ENCODE data around the gene MACO1.

Gene MACO1

DNA sequence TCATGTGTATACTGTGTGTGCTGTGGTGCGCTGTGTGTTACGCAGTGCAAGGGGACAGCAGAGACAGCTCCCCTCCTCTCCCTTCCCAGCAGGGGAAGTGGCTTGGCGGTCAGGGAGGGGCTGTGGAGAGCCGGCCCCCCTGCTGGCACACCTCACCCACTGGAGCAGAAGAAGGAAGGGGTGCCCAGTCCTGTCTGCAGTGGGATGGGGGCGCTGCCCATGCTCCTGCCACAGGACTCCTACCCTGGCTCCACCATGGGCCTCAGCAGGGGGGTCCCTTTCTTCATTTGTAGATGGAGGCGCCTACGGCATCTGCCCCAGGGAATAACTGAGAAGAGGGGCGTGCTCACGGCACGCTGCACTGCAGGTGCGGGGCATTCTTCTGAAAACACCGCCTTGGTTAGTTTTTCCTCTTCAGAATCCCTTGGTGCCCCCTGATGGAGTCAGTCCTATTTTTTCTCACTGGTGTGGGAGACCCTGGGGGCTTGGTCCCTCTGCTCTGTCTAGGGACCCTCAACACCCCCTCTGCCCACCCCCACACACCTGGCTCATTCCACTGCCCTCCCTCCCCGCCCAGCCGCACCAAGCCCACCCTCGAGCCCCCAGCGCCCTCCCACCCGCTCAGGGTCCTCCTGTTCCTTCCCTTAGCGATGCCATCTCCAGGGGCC, 99.0 kb downstream of the MACO1 start:
- no peaks in the 10 kb centered on the region for H3K9me2 ChIP-seq (replicated peaks; ENCODE audit: insufficient read depth, low read length)
- no peak overlapping the region for H2AFZ ChIP-seq (ENCODE audit: low read depth, low read length, severe bottlenecking)
- H3K4me2 ChIP-seq (ENCODE audit: low read depth, low read length, poor library complexity, severe bottlenecking): no peak overlapping the region
- no peak overlapping the region for H3K9ac ChIP-seq (ENCODE audit: low read length)
- H3K79me2 ChIP-seq (ENCODE audit: insufficient read depth, low read length): no peaks in the 10 kb centered on the region
- no peaks in the 10 kb centered on the region for H3F3A ChIP-seq (ENCODE audit: insufficient read depth)
- no peaks in the 10 kb centered on the region for H3K36me3 ChIP-seq (ENCODE audit: low read length)
- H3K4me3 ChIP-seq (ENCODE audit: insufficient read depth, low read length, poor library complexity, severe bottlenecking): no peak overlapping the region
- H3K9me3 ChIP-seq (ENCODE audit: insufficient read depth, low read length): no peaks in the 10 kb centered on the region
- no peaks in the 10 kb centered on the region for H4K20me1 ChIP-seq (ENCODE audit: low read depth, low read length)
- H3K27ac ChIP-seq (ENCODE audit: low read depth, low read length): no peak overlapping the region
- H3K27me3 ChIP-seq (ENCODE audit: low read length): no peaks in the 10 kb centered on the region
- TF ChIP-seq EZH2phosphoT487 (conservative IDR thresholded peaks at IDR 0.05; ENCODE audit: low read length): no peak
- TF ChIP-seq, protein P1, sequence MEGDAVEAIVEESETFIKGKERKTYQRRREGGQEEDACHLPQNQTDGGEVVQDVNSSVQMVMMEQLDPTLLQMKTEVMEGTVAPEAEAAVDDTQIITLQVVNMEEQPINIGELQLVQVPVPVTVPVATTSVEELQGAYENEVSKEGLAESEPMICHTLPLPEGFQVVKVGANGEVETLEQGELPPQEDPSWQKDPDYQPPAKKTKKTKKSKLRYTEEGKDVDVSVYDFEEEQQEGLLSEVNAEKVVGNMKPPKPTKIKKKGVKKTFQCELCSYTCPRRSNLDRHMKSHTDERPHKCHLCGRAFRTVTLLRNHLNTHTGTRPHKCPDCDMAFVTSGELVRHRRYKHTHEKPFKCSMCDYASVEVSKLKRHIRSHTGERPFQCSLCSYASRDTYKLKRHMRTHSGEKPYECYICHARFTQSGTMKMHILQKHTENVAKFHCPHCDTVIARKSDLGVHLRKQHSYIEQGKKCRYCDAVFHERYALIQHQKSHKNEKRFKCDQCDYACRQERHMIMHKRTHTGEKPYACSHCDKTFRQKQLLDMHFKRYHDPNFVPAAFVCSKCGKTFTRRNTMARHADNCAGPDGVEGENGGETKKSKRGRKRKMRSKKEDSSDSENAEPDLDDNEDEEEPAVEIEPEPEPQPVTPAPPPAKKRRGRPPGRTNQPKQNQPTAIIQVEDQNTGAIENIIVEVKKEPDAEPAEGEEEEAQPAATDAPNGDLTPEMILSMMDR (IDR thresholded peaks at IDR 0.05; ENCODE audit: insufficient read depth, low read length, poor library complexity, severe bottlenecking): no peak

GRCh38 chr1:25530186-25531081, 99.7 kb downstream of the MACO1 start:
- H3F3A ChIP-seq (ENCODE audit: insufficient read depth): no peaks in the 10 kb centered on the region
- H3K4me3 ChIP-seq (ENCODE audit: insufficient read depth, low read length, poor library complexity, severe bottlenecking): no peak overlapping the region
- H3K9me2 ChIP-seq (replicated peaks; ENCODE audit: insufficient read depth, low read length): no peaks in the 10 kb centered on the region
- H3K79me2 ChIP-seq (ENCODE audit: insufficient read depth, low read length): no peaks in the 10 kb centered on the region
- no peak overlapping the region for H2AFZ ChIP-seq (ENCODE audit: low read depth, low read length, severe bottlenecking)
- H3K27ac ChIP-seq (ENCODE audit: low read depth, low read length): no peak overlapping the region
- no peaks in the 10 kb centered on the region for H3K9me3 ChIP-seq (ENCODE audit: insufficient read depth, low read length)
- H3K27me3 ChIP-seq (ENCODE audit: low read length): no peaks in the 10 kb centered on the region
- H3K36me3 ChIP-seq (ENCODE audit: low read length): no peaks in the 10 kb centered on the region
- no peaks in the 10 kb centered on the region for H4K20me1 ChIP-seq (ENCODE audit: low read depth, low read length)
- TF ChIP-seq, protein P1 (IDR thresholded peaks at IDR 0.05; ENCODE audit: insufficient read depth, low read length, poor library complexity, severe bottlenecking): no peak
- TF ChIP-seq EZH2phosphoT487 (conservative IDR thresholded peaks at IDR 0.05; ENCODE audit: low read length): no peak
- no peak overlapping the region for H3K9ac ChIP-seq (ENCODE audit: low read length)
- no peak overlapping the region for H3K4me2 ChIP-seq (ENCODE audit: low read depth, low read length, poor library complexity, severe bottlenecking)

DNA sequence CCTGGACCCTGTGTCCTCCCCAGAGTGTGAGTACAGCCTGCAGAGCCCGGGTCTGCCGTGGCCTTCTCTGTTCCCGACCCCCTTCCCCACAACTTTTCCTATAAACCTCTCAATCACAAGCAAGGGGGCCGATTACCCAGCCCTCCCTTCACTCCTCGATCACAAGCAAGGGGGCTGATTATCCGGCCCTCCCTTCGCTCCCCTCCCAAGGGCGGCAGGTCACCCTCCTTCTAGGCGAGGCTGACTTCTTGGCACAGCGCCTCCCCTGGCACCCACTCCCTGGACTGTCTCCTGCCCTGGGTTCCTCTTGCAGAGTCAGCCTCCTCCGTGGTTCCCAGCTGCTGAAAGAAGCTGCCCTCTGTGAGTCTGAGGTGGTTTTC, 100.4 kb downstream of the MACO1 start:
- H3K36me3 ChIP-seq (ENCODE audit: low read length): no peaks in the 10 kb centered on the region
- H3K4me2 ChIP-seq (ENCODE audit: low read depth, low read length, poor library complexity, severe bottlenecking): no peak overlapping the region
- no peaks in the 10 kb centered on the region for H3K27me3 ChIP-seq (ENCODE audit: low read length)
- H3K4me3 ChIP-seq (ENCODE audit: insufficient read depth, low read length, poor library complexity, severe bottlenecking): no peak overlapping the region
- no peak overlapping the region for H3K9ac ChIP-seq (ENCODE audit: low read length)
- no peaks in the 10 kb centered on the region for H4K20me1 ChIP-seq (ENCODE audit: low read depth, low read length)
- no peaks in the 10 kb centered on the region for H3F3A ChIP-seq (ENCODE audit: insufficient read depth)
- H3K9me2 ChIP-seq (replicated peaks; ENCODE audit: insufficient read depth, low read length): no peaks in the 10 kb centered on the region
- no peaks in the 10 kb centered on the region for H3K9me3 ChIP-seq (ENCODE audit: insufficient read depth, low read length)
- no peak for TF ChIP-seq EZH2phosphoT487 (conservative IDR thresholded peaks at IDR 0.05; ENCODE audit: low read length)
- TF ChIP-seq, protein P1 (IDR thresholded peaks at IDR 0.05; ENCODE audit: insufficient read depth, low read length, poor library complexity, severe bottlenecking): no peak
- no peaks in the 10 kb centered on the region for H3K79me2 ChIP-seq (ENCODE audit: insufficient read depth, low read length)
- no peak overlapping the region for H3K27ac ChIP-seq (ENCODE audit: low read depth, low read length)
- H2AFZ ChIP-seq (ENCODE audit: low read depth, low read length, severe bottlenecking): no peak overlapping the region

Data from SU-DHL-6 (cell line).